GM21390 (cell line): ENCODE results near the gene SAXO1.

Source experiments
- ATAC-seq: cut with Tn5 transposase; IDR thresholded peaks from one replicate; pipeline ENCODE4 v1.9.1; 2021; ENCODE audit not compliant: unreplicated experiment

SAXO1 gene

DNA sequence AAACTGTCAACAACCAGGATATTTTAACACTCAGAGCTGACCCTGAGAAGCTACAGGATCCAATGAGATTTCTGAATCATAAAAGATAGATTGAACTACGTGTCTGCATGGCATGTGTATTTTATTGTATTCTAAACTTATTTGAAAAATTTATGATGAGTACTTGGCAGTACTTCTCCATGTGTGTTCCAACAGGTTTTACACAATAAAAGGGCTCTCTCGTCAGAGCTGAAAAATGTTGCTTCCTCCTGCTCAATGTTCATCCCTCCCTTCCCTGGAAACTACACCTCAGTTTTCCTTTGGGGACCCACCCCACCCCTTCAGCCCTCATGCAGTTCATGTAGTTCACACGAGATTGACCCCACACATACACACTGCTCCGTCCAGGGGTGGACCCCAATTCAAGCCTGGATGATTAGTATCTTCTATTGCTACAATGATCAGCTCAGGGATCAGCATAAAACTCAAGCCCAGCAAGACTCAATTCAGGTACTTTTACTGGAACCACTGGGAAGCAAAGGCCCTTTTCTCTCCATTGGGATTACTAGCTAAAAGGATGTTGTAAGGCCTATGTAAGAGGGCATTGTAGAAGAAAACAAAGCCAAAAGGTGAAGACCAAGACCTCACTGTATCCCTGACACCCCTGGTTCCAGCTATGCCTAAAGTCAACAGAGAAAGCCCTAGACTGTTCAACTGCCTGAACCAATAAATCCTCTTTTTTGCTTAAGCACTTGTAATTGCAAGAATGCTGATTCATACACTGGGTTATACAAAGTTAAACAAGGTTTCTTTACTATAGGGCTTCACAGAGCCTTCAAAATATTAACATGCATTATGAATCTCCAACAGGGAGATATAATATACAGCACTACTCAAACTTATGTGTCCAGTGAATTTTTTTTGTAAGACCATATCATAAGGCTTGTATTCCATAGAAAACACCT, 112.6 kb downstream of the SAXO1 start:
- ATAC-seq: no peak

DNA sequence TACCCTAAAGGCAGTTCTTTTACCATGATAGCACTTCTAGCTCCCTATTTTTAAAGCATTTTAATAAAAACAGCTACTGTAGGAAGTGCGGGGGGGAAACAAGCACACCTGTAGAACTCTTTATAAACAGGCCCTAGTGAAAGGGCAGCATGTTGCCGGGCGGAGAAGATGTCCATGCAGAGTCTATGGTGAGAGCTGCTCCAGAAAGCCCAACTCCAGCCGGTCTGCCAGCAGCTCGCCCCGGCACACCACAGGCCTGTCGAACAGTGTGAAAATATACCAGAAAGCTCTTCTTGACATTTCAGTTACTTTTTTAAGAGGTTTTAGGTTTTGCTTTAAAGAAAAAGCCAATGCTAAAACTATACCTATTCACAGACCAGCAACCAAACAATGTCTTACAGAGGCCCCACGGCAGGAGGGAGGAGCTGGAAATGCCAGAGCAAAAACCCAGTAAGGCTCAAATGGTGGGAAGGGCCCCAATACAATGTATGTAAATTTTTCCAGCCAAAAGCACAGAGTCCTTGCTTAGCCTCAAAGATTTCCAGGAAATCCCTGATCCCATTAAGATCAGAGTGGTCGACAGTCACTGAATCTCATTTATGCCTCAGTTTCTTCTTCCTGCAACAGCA, 121.2 kb downstream of the SAXO1 start:
- ATAC-seq: no peak

DNA sequence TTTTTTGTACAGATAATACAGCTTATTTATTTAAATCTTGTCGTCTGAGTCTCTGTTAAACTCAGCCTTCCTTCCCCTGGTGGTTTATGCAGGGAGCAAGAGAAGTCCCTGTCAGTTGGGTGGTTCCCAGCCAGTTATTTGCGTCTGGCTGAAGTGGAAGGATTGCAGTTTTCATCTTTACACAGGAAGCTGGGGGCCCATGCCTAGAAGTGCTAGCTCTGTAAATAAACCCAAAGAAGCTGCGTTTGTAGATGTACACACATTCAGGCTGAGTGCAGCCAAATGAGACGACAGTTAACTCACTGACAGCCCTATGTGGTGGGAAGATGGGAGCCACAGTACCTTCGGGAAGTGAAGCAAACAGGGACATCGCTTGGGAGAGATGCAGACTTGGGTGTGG, 122.1 kb downstream of the SAXO1 start:
- ATAC-seq: no peak

DNA sequence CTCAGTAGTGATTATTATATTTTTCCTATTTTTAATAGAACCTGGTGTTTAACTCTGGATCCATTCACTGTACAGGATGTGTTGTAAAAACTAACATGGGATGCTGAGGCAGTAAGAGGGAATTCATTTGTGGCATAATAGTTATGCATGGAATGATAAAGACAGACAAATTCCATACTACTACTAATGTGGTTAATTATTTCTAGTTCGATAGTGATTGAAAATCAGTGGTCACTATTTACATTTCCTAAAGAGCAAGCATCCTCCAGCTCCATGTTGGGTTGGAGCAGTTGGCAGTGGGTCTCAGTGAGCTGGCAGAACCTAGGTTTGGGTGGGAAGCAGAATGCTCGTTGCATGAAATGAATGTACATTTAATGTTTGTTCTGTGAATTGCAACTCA, 122.6 kb downstream of the SAXO1 start:
- ATAC-seq: no peak

DNA sequence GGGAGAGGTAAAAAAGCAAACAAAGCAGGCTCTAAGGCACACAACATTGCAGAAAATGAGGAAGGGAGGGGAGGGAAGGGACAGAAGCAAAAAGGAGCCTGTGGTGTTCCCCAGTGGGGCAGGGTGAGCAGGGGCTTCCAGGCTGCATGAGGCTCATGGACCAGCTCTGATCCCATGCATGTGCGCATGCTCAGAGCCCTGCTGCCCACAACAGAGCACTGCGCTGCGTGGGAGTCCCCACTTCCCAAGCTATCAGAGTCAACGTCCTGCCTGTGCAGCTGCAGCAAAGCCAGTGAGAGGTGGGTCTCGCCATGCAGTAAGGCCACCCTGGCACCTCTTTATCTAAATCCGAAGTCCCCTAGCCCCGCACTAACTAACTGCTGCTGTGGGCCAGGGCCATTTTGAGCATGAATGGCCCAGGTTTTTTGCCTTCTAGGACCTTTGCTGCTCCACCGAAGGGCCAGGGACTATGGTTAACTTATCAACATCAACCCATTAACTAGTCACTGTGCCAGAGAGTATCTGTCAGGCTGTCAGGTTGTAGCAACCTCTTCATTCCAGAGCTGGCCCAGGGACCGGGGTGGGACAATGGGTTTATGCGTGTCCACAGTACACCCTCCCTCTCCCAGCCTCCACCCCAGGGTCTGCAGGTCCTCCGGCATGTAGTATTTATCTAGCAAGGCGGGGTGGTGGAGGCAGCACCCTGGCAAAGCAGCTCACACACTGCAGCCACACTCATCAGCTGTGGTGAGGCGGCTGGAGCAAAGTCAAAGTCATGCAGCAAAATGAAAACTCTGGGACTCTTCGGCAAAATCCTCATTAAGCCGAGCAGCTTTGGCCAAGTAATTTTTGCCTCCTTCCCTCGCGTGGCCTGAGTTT, 123.6 kb downstream of the SAXO1 start:
- no peak for ATAC-seq

GRCh38 chr9:18907927-18908625, 124.9 kb downstream of the SAXO1 start:
- ATAC-seq: no peak

DNA sequence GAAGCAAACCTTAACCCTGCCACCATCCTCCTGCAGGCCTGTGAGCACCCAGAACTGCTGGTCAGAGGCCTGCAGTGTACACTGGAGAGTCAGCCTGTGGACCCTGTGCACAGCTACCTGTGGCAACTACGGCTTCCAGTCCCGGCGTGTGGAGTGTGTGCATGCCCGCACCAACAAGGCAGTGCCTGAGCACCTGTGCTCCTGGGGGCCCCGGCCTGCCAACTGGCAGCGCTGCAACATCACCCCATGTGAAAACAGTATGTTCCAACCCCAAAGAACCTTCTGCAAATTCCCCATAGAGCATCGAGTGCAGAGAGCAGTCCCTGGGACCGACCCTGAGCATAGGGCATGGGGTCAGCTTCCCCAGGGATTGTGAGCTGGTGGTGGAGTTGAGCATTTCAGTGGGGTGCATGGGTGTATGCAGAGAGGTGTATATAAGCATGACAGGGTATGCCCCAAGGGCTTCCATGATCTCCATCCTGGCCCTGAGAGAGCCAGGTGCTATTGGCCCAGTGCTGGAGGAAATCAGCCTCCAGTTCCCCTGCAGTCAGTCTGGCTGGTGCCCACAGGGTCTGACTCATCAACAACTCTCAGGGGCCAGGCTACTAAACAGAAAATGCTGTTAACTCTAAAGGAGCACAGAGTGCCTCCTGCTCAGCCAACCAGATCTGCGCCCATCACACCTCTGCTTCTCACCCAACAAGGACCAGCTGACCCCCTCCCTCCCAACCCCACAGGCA, 126.2 kb downstream of the SAXO1 start:
- ATAC-seq: no peak

- ATAC-seq: no peak
These were observed 127.0 kb downstream of the SAXO1 start for GRCh38 chr9:18905883-18906629.

- ATAC-seq: no peak
These were observed 127.8 kb downstream of the SAXO1 start for GRCh38 chr9:18905028-18905882.

DNA sequence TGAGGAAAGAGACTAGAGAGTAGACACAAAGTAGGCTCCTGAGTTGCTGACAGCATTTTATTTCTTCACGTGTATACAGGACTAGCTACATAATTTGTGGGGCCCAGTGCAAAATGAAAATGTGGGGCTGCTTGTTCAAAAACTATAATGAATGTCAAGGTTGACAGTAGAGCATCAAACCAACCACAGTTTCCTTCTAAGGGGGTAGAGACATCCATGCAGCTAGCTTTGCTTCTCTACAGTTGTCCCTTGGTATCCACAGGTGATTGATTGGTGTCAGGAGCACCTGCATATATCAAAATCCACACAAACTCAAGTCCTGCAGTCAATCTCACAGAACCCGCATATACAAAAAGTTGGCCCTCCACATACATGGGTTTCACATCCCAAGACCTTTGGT, 129.6 kb downstream of the SAXO1 start:
- no peak for ATAC-seq

DNA sequence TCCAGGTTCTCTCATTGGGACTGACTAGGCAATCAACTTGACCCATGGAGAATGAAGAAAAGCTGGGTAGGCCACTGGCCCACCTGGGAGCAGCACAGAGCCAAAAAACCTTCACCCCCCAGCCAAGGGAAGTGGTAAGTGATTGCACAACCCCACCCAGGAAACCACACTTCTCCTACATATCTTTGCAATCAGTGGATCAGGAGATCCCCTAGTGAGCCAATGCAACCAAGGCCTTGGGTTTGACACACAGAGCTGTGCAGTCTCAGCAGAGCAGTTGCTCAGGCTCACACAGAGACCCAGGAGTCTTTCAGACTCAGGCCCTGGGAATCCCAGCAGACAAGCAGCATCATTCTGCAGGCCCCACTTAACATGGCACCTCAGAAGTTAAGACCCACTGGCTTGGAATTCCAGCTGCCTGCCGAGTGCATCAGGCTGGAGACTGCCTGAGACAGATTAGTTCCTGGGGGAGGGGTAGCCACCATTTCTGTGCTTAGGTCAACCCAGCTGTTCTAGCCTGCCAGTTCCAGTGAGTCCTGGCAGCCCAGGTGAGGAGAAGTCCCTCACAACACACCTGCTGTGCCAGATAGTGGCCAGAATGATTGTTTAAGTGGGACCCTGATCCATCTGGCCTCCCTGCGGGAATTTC, 136.4 kb downstream of the SAXO1 start:
- no peak for ATAC-seq

DNA sequence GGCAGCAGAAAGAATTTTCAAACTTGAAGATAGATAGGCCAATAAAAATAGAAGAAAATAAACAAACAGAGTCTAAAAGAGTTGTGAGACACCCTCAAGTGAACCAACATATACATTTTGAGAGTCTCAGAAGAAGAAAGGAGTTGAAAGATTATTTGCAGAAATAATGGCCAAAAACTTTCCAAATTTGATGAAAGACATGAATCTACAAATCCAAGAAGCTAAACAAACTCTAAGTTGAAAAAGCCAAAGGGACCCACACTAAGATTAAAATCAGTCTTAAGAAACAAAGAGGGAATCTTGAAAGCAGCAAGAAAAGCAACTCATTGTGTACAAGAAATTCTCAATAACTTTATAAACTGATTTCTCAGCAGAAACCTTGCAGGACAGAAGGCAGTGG, 137.0 kb downstream of the SAXO1 start:
- no peak for ATAC-seq

DNA sequence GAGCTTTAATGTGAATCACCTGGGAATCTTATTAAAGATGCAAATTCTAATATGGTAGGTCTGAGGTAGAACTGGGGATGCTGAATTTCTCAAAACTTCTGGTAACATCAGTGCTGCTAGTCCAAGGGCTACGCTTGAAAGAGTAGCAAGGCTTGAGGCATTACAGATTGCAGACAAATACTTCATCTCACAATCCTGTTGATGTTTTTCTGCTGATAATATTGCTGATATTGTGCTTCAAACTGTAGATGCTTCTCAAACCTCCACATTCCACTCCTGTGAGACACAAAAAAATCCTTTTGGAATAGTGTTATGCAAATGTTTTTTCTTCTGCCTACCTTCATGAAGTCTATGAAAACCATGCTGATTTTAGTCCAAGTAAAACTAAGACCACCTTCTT, 139.5 kb downstream of the SAXO1 start:
- no peak for ATAC-seq

DNA sequence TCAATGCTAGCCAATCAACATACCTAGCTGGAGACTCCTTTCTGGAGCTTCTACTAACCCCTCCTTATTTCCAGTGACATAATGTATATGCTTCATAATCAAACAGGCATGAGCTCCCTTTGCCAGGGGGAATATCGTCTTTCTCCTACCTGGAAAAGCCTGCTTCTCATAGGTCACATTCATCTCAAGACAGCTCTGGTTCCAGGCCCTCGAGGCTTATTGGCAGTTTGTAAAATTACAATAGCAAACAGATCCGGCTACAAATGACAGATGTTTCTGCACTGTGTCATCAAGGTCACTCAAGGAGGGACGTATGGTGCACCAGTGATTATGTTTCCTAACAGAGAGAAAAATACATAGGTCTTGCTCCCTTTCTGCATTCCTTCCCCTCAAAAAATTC, 140.0 kb downstream of the SAXO1 start:
- no peak for ATAC-seq

DNA sequence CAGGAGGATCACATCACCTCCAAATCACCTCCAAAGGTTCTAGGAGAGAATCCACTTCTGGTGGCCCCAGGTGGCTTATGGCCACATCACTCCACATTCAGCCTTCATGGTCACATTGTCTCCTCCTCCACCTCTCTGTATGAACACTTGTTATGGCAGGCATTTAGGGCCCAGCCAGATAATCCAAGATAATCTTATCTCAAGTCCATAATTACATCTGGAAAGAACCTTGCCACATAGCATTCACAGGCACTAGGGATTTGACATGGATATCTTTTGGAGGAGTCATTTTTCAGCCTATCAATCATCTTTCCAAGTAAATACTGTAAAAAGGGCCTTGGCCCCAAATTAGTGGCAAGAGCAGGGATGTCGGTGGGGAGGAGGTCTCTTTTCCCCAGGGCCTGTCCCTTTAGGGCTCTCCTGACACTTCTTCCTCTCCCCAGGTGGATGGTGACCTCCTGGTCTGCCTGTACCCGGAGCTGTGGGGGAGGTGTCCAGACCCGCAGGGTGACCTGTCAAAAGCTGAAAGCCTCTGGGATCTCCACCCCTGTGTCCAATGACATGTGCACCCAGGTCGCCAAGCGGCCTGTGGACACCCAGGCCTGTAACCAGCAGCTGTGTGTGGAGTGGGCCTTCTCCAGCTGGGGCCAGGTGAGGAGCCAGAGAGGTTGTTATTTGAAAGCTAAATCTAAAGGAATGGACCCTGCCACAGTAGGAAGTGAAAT, 140.9 kb downstream of the SAXO1 start:
- ATAC-seq: no peak

DNA sequence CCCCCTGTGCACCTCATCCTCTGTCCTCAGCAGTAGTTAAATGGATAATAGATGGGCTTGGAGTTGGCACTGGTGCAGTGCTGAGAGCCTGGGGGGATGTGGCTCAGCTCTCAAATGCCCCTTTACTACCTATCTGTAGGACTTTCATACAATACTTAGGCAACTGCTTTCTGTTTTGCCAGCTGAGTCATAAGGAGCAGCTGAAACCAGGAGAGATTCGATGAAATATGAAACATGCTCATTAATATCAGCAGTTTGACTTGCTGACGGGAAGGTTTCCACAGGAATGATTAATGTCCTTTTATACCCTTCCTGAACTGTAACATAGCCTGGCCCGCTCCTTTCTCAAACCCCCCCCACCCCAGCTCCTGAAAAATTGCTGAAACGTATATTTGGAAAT, 142.6 kb downstream of the SAXO1 start:
- peak; percentile 85 for ATAC-seq

- ATAC-seq: no peak
These were observed 143.5 kb downstream of the SAXO1 start for GRCh38 chr9:18889550-18889949.
